Activated CD8-positive, alpha-beta memory T cell treated with anti-CD3 and anti-CD28 coated beads for 1 hour (primary cell): ENCODE data around the gene TMEM163.
"Not testable (repeated sequence)": the region's sequence is repeated elsewhere in the genome, so short reads cannot be mapped to it uniquely, and the experiment has no call there.

Source experiments
- DNase-seq, 2 donors: peaks; one replicate each; pipeline ENCODE4 v3.0.0-alpha.2; 2020; ENCODE audit warnings: low read depth in 1 of 2; ENCODE audit errors: extremely low read depth in 1 of 2

The TMEM163 gene

GRCh38 chr2:134718817-134719814 lies at the start of gene TMEM163:
Gene TMEM163 (minus strand): TSS chr2:134719000.
- no peak for DNase-seq

DNA sequence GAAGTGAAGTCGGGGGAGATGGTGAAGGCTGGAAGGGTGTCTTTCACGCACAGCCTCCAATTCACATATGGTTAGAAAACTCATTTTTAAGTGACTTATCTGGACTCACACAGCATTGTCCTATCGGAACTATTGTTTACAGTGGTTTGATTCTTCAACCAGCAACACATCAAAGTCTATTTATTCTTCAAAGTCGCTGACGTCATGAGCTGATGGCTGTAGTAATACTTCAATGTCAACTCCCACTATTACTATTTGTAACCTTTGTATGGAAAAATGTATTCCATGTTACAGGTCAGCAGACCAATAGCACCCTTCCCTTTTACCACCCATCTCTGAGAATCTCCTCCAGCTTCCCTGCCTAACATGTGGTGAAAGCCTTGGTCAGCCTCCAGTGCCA lies 47.8 kb upstream of the TMEM163 start:
- DNase-seq, result no peak

DNA sequence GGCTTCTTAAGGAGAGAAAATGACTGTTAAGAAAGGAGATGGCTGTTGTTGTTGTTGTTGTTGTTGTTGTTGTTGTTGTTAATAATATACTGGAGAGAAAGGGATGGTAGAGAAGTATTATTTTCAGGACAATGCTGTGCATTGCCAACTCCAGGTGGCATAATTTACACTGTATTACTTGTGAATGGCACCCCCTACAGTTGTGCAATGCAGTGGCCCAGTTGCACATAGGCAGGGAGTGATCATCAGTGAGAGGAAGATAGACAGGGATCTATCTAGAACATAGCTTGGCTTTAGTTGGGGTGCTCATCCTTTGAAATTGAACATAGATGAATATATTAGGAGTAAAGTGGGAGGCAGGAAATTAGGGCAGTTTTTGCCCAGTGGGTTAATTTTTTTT lies 47.2 kb upstream of the TMEM163 start:
- DNase-seq, result no peak

DNA sequence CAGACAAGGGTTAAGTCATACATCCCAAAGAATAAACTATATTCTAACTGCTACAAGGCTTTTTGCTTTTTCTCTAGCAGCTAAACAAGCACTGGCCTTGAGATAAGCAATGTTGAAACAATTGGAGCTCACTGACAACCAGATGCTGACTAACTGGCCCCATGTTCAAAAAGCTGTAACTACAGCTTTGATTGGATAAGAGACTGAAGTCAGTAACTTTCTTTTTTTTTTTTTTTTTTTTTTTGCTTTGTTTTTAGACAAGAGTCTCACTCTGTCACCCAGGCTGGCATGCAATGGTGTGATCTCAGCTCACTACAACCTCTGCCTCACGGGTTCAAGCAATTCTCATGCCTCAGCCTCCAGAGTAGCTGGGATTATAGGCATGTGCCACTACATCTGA lies 45.4 kb upstream of the TMEM163 start:
- no peak for DNase-seq

DNA sequence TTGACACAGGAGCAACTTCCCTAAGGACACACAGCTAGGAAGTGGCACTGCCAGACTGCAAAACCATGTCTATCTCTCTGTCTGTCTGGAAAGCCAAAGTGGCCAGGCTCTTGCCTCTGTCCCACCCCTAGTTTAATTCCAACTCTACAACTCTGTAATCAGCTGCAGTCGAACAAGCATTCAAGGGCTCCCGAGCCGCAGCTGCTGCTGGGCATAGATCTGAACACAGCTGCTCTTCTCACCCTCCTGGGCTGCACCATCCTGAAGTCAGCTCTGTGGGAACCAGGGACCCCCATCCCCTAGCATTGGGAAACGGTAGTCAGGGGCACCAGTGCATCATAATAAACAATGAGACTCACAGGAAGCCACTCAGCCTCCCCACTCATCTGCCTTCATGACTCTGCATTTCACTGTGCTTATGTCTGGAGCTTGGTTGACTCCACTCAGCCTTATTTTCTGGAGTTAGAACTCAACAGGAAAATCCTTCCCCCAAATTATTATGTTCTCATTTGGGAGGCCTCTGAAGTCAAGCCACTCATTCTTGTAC lies 44.4 kb upstream of the TMEM163 start:
- no peak for DNase-seq

- DNase-seq, result no peak
Observed at GRCh38 chr2:134762508-134762907, 43.7 kb upstream of the TMEM163 start.

GRCh38 chr2:134760385-134760784 lies 41.6 kb upstream of the TMEM163 start:
- no peak for DNase-seq

- no peak for DNase-seq
Observed at GRCh38 chr2:134758633-134759032, 39.8 kb upstream of the TMEM163 start.

- DNase-seq, result not testable (repeated sequence)
Observed at GRCh38 chr2:134751981-134752380, 33.2 kb upstream of the TMEM163 start.

DNA sequence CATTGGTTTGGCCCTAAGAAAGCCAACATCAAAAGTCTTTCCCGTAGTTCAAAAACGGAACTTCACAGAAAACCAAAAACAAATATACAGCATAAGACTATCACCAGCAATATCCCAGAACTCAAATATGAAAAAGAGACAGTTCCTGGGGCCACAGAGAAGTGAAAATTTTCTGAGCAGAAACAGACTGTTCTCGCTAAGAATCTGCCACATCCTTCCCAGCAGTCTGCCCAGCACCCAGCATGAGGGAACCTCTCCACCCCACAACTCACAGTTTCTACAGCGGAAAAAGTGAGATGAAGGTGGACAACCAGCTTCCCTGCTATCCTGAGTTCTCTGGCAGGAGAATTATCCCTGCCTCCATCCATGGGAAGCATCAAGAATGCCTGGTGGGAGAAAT lies 26.7 kb upstream of the TMEM163 start:
- DNase-seq, result no peak

GRCh38 chr2:134745023-134745422 lies 26.2 kb upstream of the TMEM163 start:
- no peak for DNase-seq

GRCh38 chr2:134739879-134740301 lies 21.1 kb upstream of the TMEM163 start:
- no peak for DNase-seq

GRCh38 chr2:134739236-134739878 lies 20.6 kb upstream of the TMEM163 start:
- no peak for DNase-seq

DNA sequence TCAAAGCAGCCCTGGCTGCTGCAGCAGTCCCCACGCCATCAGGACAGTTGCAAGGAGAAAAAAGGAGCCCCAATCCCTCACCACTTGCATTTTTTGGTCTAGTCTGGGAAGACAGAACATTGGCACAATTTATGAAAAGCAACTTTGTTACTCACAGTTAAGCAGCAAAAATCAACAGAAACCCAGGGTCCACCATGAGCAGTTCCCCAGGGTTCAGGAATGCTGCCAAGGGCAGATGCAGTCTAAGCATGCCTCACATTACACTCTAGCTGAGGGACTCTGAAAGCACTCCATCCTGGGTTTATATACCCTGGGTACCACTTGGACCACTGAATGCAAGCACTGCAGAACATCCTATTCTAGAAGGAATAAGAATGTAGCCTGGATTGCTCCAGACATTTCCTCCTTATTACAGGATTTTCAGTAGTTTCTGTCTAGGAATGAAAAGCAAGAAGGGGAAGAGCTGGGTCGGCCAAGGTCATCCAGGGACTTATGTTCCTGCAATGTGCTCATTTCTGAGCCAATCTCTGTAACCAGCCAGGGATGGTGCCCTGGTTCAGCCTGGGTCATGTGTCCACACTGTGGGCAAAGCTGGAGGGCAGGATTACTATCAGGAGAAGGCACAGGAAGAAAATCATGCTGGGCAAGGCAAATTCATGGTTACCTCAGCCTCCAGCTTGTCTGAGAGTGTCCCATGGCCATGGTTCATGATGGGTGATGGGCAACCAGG lies 19.5 kb upstream of the TMEM163 start:
- DNase-seq, result no peak

DNA sequence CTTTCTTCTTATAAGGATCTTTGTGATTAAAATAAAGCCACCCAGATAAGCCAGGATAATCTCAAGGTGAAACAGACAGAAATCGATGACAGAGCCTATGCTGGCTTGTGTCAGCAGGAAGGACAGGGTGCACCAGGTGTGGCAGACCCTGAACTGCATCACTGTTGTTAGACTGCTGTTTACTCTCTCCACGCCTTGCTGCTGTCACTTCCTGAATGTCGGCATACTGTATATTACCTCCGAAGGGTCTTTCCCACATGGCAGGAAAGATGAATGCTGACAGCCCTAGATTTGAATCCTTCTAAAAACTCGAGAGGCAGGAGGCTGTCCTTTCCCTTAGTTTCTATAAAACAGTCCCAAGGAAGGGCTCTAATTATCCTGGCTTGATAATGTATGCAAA lies 18.9 kb upstream of the TMEM163 start:
- no peak for DNase-seq

- DNase-seq, result no peak
Observed at GRCh38 chr2:134736167-134736880, 17.5 kb upstream of the TMEM163 start.

DNA sequence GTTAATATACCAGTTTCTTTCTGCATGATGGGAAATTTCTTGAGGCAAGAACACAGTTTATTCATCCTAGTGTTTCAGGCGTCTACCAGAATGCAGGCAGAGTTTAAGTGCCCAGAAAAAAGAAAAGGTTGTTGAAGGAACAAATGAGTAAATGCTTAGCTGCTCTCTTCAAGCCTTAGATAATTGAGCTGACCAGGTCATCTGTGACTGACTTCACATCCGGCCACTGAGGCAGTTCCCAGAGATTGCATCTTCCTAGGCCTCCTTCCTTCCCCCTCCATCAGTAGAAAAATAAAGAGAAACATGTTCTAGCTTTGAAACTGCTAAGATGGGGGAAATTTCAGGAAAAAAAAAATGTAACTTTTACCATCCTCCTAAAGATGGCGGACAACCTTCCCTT lies 9.4 kb upstream of the TMEM163 start:
- DNase-seq, result no peak

DNA sequence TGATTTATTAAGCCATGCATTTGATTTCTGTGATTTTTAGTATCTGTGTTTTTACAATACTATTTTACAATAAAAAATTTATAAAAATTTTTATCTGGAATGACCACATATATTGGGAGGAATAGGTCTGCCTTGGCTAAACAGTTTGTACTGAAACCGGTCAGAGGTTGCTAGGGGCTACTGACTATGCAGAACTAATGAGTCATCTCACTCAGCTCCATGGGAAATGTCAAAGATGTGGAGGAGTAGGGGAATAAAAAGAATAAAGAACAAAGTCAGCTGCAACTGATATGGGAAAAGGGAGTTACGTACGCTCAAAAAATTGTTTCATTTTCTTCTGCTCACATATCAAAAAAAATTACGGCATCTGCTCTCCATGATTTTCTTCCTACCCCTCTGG lies 8.6 kb upstream of the TMEM163 start:
- DNase-seq, result no peak

- no peak for DNase-seq
Observed at GRCh38 chr2:134726645-134727044, 7.8 kb upstream of the TMEM163 start.

DNA sequence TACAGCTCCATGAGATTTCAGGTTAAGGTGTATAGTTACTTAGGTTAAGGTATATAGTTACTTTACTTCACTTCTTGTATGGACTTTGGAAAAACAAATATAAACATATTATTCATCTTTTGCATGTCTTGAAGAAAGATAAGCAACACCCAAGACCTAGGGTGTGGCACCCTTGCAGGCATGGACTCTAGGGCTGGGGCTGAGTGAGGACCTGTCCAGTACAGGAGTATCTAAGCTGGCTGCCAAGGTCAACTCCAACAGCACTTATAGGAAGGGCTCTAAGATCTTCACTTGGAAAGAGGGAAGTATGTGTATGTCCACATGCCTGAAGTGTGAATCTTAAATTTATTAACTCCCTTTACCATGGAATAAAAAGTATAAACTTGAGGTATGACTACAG lies 7.1 kb upstream of the TMEM163 start:
- no peak for DNase-seq

GRCh38 chr2:134724341-134724740 lies 5.5 kb upstream of the TMEM163 start:
- no peak for DNase-seq
